Stomach (tissue), 9 donors: Measurements from ENCODE around the gene TCEANC2. TPM values are rescaled to one million over a fixed set of nuclear protein-coding genes. Genes with fewer than 3 reads are reported as not detected.
A peak's percentile ranks its signal among the peaks of the same experiment; 100 is the strongest.

ENCODE experiments used
- DNase-seq, 2 donors: peaks; one replicate each; pipeline versions ENCODE4 v3.0.0 to v3.0.0-alpha.2; 2013 to 2019
- H3K27ac ChIP-seq, 5 donors: fragments of 200-600 bp in 4 of 5; sonication (generic) in 4 of 5; one replicate each; pipeline ENCODE4 v1.5.1; 2013 to 2019; ENCODE audit warnings: mild to moderate bottlenecking in 1 of 5, moderate library complexity in 1 of 5
- H3K27me3 ChIP-seq, 3 donors: fragments of 200-600 bp; sonication (generic); one replicate each; pipeline ENCODE4 v1.5.1; 2017 to 2019; ENCODE audit warnings: mixed run types in 1 of 3
- H3K36me3 ChIP-seq, 4 donors: fragments of 200-600 bp; sonication (generic); 1 replicate in 3 of 4; 2 replicates in 1 of 4; pipeline ENCODE4 v1.5.1; 2016 to 2019
- H3K4me1 ChIP-seq, 4 donors: fragments of 200-600 bp; sonication (generic); one replicate each; pipeline ENCODE4 v1.5.1; 2016 to 2019
- H3K4me3 ChIP-seq, 4 donors: fragments of 200-600 bp; sonication (generic) in 3 of 4; one replicate each; pipeline ENCODE4 v1.5.1; 2016 to 2019; ENCODE audit warnings: mild to moderate bottlenecking in 1 of 4
- H3K9me3 ChIP-seq, 4 donors: fragments of 200-600 bp; sonication (generic); one replicate each; pipeline ENCODE4 v1.5.1; 2016 to 2019
- CTCF ChIP-seq, 7 experiments: fragments of 450-650 bp in 4 of 7; fragments of 200-600 bp in 3 of 7; sonication (generic) in 3 of 7; IDR thresholded peaks; one replicate each; pipeline ENCODE4 v1.5.1; 2016 to 2019; ENCODE audit warnings: antibody characterized with exemption in 7 of 7, control low read depth in 2 of 7, mild to moderate bottlenecking in 1 of 7
- EP300 ChIP-seq: sonication (generic); formaldehyde crosslinking; IDR thresholded peaks from one replicate; pipeline ENCODE4 v1.6.1; 2017; ENCODE audit warnings: antibody characterized with exemption
- POLR2A ChIP-seq, 4 donors: fragments of 450-650 bp; IDR thresholded peaks; one replicate each; pipeline ENCODE4 v1.6.1; 2016; ENCODE audit warnings: antibody characterized with exemption in 4 of 4, control low read depth in 2 of 4, mild to moderate bottlenecking in 1 of 4, moderate library complexity in 1 of 4
- POLR2AphosphoS5 ChIP-seq, 3 donors: sonication (generic); formaldehyde crosslinking; IDR thresholded peaks; one replicate each; pipeline ENCODE4 v1.6.1; 2016; ENCODE audit warnings: antibody characterized with exemption in 3 of 3
- WGBS, 5 donors: extraction: QIAGEN DNeasy Blood & Tissue Kit in 3 of 5; methylation state at CpG; one replicate each; pipeline versions ENCODE4 v1.1.5 to v1.1.7; 2013 to 2018; 5-methylcytosine and 5-hydroxymethylcytosine counted together
- intact Hi-C: fragments of 100-400 bp; cut with DNase I; formaldehyde crosslinking; loops from one replicate; pipeline ENCODE4 v1.15.1; 2023; ENCODE audit warnings: low total_unique reads
- polyA plus RNA-seq, 3 donors: library from polyadenylated mRNA; stranded (reverse); fragments of 200-250 nt; gene quantifications; one replicate each; pipeline ENCODE4 v1.2.3, GENCODE V29; 2013
- total RNA-seq, 5 donors: library from RNA; depleted of rRNA; stranded (reverse); fragments of >200 nt; gene quantifications; one replicate each; pipeline versions ENCODE4 v1.1.0 to v1.2.3, GENCODE V29; 2014 to 2016
- donor health status: healthy with polysubstance abuse.
- donor health status: Bipolar disorder and iron deficiency.
- donor health status: healthy.

TCEANC2 gene
- total and polyA plus RNA-seq, 8 donors = 1.8 to 8.8 (median 2.4) TPM

GRCh38 chr1:54013393-54014008, 39.9 kb upstream of the TCEANC2 start:
- no peak for DNase-seq
- Histone ChIP-seq H3K4me1 (peaks cover 0 to 12% (median 7%) of the 10 kb centered on the region in 4 donors), H3K4me3 (no peak overlapping the region), H3K9me3 (no peaks in the 10 kb centered on the region), H3K27me3 (peaks cover 0 to 49% (median 0%) of the 10 kb centered on the region in 3 donors), H3K36me3 (no peaks in the 10 kb centered on the region), H3K27ac (no peak overlapping the region)
- intact Hi-C loops = no loop called here
- TF ChIP-seq POLR2AphosphoS5 (IDR thresholded peaks at IDR 0.05) (no peak), EP300 (no peak), POLR2A (IDR thresholded peaks at IDR 0.05) (no peak), CTCF (IDR thresholded peaks at IDR 0.05) (no peak)
- WGBS, 5 donors = 75 to 89% (median 80%) methylated on average over 7 to 8 of the region's 8 CpGs

GRCh38 chr1:54014009-54014629, 39.3 kb upstream of the TCEANC2 start:
- Histone ChIP-seq H3K27me3 (peaks cover 0 to 46% (median 0%) of the 10 kb centered on the region in 3 donors), H3K27ac (no peak overlapping the region), H3K4me3 (no peak overlapping the region), H3K9me3 (no peaks in the 10 kb centered on the region), H3K36me3 (no peaks in the 10 kb centered on the region), H3K4me1 (peaks cover 0 to 12% (median 7%) of the 10 kb centered on the region in 4 donors)
- WGBS, 5 donors = 56 to 66% (median 59%) methylated on average over 8 to 17 of the region's 17 CpGs
- DNase-seq = no peak
- TF ChIP-seq EP300 = no peak
- TF ChIP-seq POLR2AphosphoS5 (IDR thresholded peaks at IDR 0.05) = no peak
- TF ChIP-seq CTCF (IDR thresholded peaks at IDR 0.05) = no peak
- TF ChIP-seq POLR2A (IDR thresholded peaks at IDR 0.05) = no peak
- intact Hi-C loops = no loop called here

- Histone ChIP-seq H3K27ac (peak overlapping the region; percentile 24 to 72 (median 58)), H3K27me3 (peaks cover 0 to 31% (median 0%) of the 10 kb centered on the region in 3 donors), H3K4me1 (peaks cover 0 to 12% (median 7%) of the 10 kb centered on the region in 4 donors), H3K4me3 (no peak overlapping the region), H3K9me3 (no peaks in the 10 kb centered on the region), H3K36me3 (no peaks in the 10 kb centered on the region)
- TF ChIP-seq POLR2AphosphoS5 (IDR thresholded peaks at IDR 0.05) = peak in 1 of 3 donors; percentile 12
- TF ChIP-seq CTCF (IDR thresholded peaks at IDR 0.05) = no peak
- no peak for TF ChIP-seq POLR2A (IDR thresholded peaks at IDR 0.05)
- TF ChIP-seq EP300 = no peak
- 33 to 56% (median 49%) methylated on average over 8 of the region's 8 CpGs for WGBS, 5 donors
- intact Hi-C loops = no loop called here
- DNase-seq = peak; percentile 71 to 79
These were observed 36.8 kb upstream of the TCEANC2 start for GRCh38 chr1:54016343-54017282.

- peak; percentile 51 to 67 for DNase-seq
- peaks cover 0 to 12% (median 7%) of the 10 kb centered on the region in 4 donors for H3K4me1 ChIP-seq
- intact Hi-C loops = no loop called here
- peak within 1 kb of the TSS in 2 of 5 donors; percentile 58 to 72 for H3K27ac ChIP-seq
- H3K4me3 ChIP-seq = no peak within 1 kb of the TSS
- TF ChIP-seq CTCF (IDR thresholded peaks at IDR 0.05) = no peak
- no peak for TF ChIP-seq POLR2A (IDR thresholded peaks at IDR 0.05)
- TF ChIP-seq EP300 = no peak
- no peak for TF ChIP-seq POLR2AphosphoS5 (IDR thresholded peaks at IDR 0.05)
- no peaks in the 10 kb centered on the region for H3K36me3 ChIP-seq
- peaks cover 0 to 22% (median 0%) of the 10 kb centered on the region in 3 donors for H3K27me3 ChIP-seq
- no peaks in the 10 kb centered on the region for H3K9me3 ChIP-seq
- 23 to 50% (median 32%) methylated on average over 4 to 6 of the region's 6 CpGs for WGBS, 5 donors
These were observed 35.4 kb upstream of the TCEANC2 start, which contains the start of gene LDLRAD1 for GRCh38 chr1:54017979-54018378. TSS of gene LDLRAD1 (minus strand) at chr1:54018186. CDS start at chr1:54018112, 74 bp downstream.
